ENCODE data around the gene PTPN23. TPM values are rescaled to one million over a fixed set of nuclear protein-coding genes. Genes with fewer than 3 reads are reported as not detected.

The PTPN23 gene
- total RNA-seq, 2 experiments from 2014 or later = 25.9 to 29.4 TPM

- POLR2A ChIA-PET = no interaction called here
- H3K36me3 Mint-ChIP-seq (ENCODE audit: low read depth) = no peaks in the 10 kb centered on the region
- intact Hi-C loops (cut with DNase I, micrococcal nuclease) = loop anchor here (5.0 to 10.0 kb wide), 4 partner anchors 360 to 527 kb away; partner anchors contain the start of gene MYL3 (in 1 of the 2)
- ATAC-seq (no peak), DNase-seq (no peak)
- peaks cover 9% of the 10 kb centered on the region for H3K4me1 Mint-ChIP-seq
- no peaks in the 10 kb centered on the region for H3K9me3 Mint-ChIP-seq (ENCODE audit: low read depth)
- CTCF ChIA-PET = interaction anchor here (0.5 to 0.6 kb wide), 2 partner anchors 41 to 1775 kb away, joined by 3 read pairs; no protein-coding TSS in a partner anchor
- no peak overlapping the region for H3K4me3 Mint-ChIP-seq
- no peaks in the 10 kb centered on the region for H3K27me3 Mint-ChIP-seq
- no peak overlapping the region for H3K27ac Mint-ChIP-seq
Observed at GRCh38 chr3:47374587-47374986, 6.2 kb upstream of the PTPN23 start.

- Mint-ChIP-seq H3K9me3 (ENCODE audit: low read depth) (no peaks in the 10 kb centered on the region), H3K36me3 (ENCODE audit: low read depth) (peaks cover 2% of the 10 kb centered on the region), H3K27me3 (no peaks in the 10 kb centered on the region), H3K4me1 (peaks cover 15% of the 10 kb centered on the region), H3K27ac (no peak overlapping the region), H3K4me3 (no peak overlapping the region)
- DNase-seq (no peak), ATAC-seq (no peak)
- POLR2A ChIA-PET = no interaction called here
- CTCF ChIA-PET = no interaction called here
- intact Hi-C loops (cut with DNase I, micrococcal nuclease) = loop anchor here in 1 of 2 experiments (5.0 to 10.0 kb wide), 3 partner anchors 44 to 512 kb away; partner anchors contain the start of gene MYL3
Observed at GRCh38 chr3:47376393-47376792, 4.4 kb upstream of the PTPN23 start.

- ChIA-PET CTCF (interaction anchor here (0.6 to 2.0 kb wide), 2 partner anchors 7 to 14 kb away, joined by 3 to 5 read pairs; no protein-coding TSS in a partner anchor), POLR2A (no interaction called here)
- Mint-ChIP-seq H3K36me3 (ENCODE audit: low read depth) (peaks cover 4% of the 10 kb centered on the region), H3K4me1 (peaks cover 21% of the 10 kb centered on the region), H3K27me3 (no peaks in the 10 kb centered on the region), H3K4me3 (no peak overlapping the region), H3K9me3 (ENCODE audit: low read depth) (no peaks in the 10 kb centered on the region), H3K27ac (no peak overlapping the region)
- no peak for DNase-seq
- intact Hi-C loops (cut with DNase I, micrococcal nuclease) = loop anchor here in 1 of 2 experiments (5.0 to 10.0 kb wide), 3 partner anchors 45 to 512 kb away; partner anchors contain the start of gene MYL3
- ATAC-seq = no peak
Observed at GRCh38 chr3:47377186-47377585, 3.6 kb upstream of the PTPN23 start.

GRCh38 chr3:47378869-47379268 lies 2.0 kb upstream of the PTPN23 start:
- Mint-ChIP-seq H3K27ac (no peak overlapping the region), H3K4me3 (no peak overlapping the region), H3K4me1 (peaks cover 32% of the 10 kb centered on the region), H3K36me3 (ENCODE audit: low read depth) (peaks cover 9% of the 10 kb centered on the region), H3K27me3 (no peaks in the 10 kb centered on the region), H3K9me3 (ENCODE audit: low read depth) (no peaks in the 10 kb centered on the region)
- intact Hi-C loops (cut with DNase I, micrococcal nuclease) = loop anchor here in 1 of 2 experiments (5.0 to 10.0 kb wide), 3 partner anchors 47 to 514 kb away; partner anchors contain the start of gene MYL3
- ChIA-PET CTCF (interaction anchor here (0.7 to 2.0 kb wide), 2 partner anchors 9 to 15 kb away, joined by 3 to 5 read pairs; no protein-coding TSS in a partner anchor), POLR2A (no interaction called here)
- ATAC-seq = no peak
- DNase-seq = no peak

- Mint-ChIP-seq H3K9me3 (ENCODE audit: low read depth) (no peaks in the 10 kb centered on the region), H3K4me1 (peaks cover 33% of the 10 kb centered on the region), H3K27me3 (no peaks in the 10 kb centered on the region), H3K36me3 (ENCODE audit: low read depth) (peaks cover 11% of the 10 kb centered on the region), H3K27ac (peak overlapping the region; percentile 99), H3K4me3 (peak overlapping the region; percentile 86)
- ATAC-seq (no peak), DNase-seq (no peak)
- POLR2A ChIA-PET = interaction anchor here (0.6 to 1.4 kb wide), 2 partner anchors 96 to 190 kb away, joined by 6 read pairs; partner anchors contain the start of gene KLHL18
- CTCF ChIA-PET = no interaction called here
- intact Hi-C loops (cut with DNase I, micrococcal nuclease) = loop anchor here in 1 of 2 experiments (5.0 to 10.0 kb wide), 3 partner anchors 47 to 515 kb away; partner anchors contain the start of gene MYL3
Observed at GRCh38 chr3:47379411-47379899, 1.4 kb upstream of the PTPN23 start.

- Mint-ChIP-seq H3K36me3 (ENCODE audit: low read depth) (peaks cover 12% of the 10 kb centered on the region), H3K4me1 (peaks cover 36% of the 10 kb centered on the region), H3K27ac (peak overlapping the region; percentile 99), H3K27me3 (no peaks in the 10 kb centered on the region), H3K4me3 (peak overlapping the region; percentile 86), H3K9me3 (ENCODE audit: low read depth) (no peaks in the 10 kb centered on the region)
- intact Hi-C loops (cut with DNase I, micrococcal nuclease) = loop anchor here (1.0 to 5.0 kb wide), 17 partner anchors 20 to 1177 kb away; partner anchors contain the start of genes KIF9 (in 2 of the 2), KLHL18 (in 2 of the 2), NBEAL2 (in 2 of the 2) and SETD2 (in 2 of the 2)
- ATAC-seq (no peak), DNase-seq (no peak)
- CTCF ChIA-PET = interaction anchor here (0.6 to 1.3 kb wide), 10 partner anchors 10 to 508 kb away, joined by 3 to 7 read pairs (median 3); partner anchors contain the start of gene SCAP
- POLR2A ChIA-PET = interaction anchor here (0.8 to 1.5 kb wide), 9 partner anchors 35 to 443 kb away, joined by 3 to 6 read pairs (median 3); partner anchors contain the start of genes DHX30, KLHL18, NBEAL2 and SETD2
Observed at GRCh38 chr3:47380026-47380600, 708 bp upstream of the PTPN23 start.

GRCh38 chr3:47381317-47382157 lies 716 bp downstream of the PTPN23 start:
- peak; percentile 59 for ATAC-seq
- H3K4me3 Mint-ChIP-seq = peak overlapping the region; percentile 86
- peak overlapping the region; percentile 99 for H3K27ac Mint-ChIP-seq
- no peaks in the 10 kb centered on the region for H3K9me3 Mint-ChIP-seq (ENCODE audit: low read depth)
- no peaks in the 10 kb centered on the region for H3K27me3 Mint-ChIP-seq
- H3K36me3 Mint-ChIP-seq (ENCODE audit: low read depth) = peaks cover 14% of the 10 kb centered on the region
- H3K4me1 Mint-ChIP-seq = peaks cover 43% of the 10 kb centered on the region
- intact Hi-C loops (cut with DNase I, micrococcal nuclease) = loop anchor here (1.0 to 5.0 kb wide), 10 partner anchors 132 to 1175 kb away; partner anchors contain the start of genes CCDC12 (in 2 of the 2), ALS2CL (in 1 of the 2), DHX30 (in 1 of the 2) and ELP6 (in 1 of the 2)
- CTCF ChIA-PET = interaction anchor here (0.6 to 1.0 kb wide), 3 partner anchors 18 to 218 kb away, joined by 3 to 6 read pairs (median 3); partner anchors contain the start of gene SCAP
- DNase-seq = peak; percentile 88
- POLR2A ChIA-PET = interaction anchor here (0.6 to 1.5 kb wide), 3 partner anchors 40 to 1226 kb away, joined by 3 to 4 read pairs (median 4); partner anchors contain the start of gene DHX30

- no peaks in the 10 kb centered on the region for H3K27me3 Mint-ChIP-seq
- no peaks in the 10 kb centered on the region for H3K9me3 Mint-ChIP-seq (ENCODE audit: low read depth)
- ChIA-PET CTCF (no interaction called here), POLR2A (no interaction called here)
- H3K4me1 Mint-ChIP-seq = peaks cover 42% of the 10 kb centered on the region
- no peak overlapping the region for H3K4me3 Mint-ChIP-seq
- no peak for ATAC-seq
- DNase-seq = no peak
- intact Hi-C loops (cut with DNase I, micrococcal nuclease) = loop anchor here (5.0 kb wide), 4 partner anchors 222 to 1088 kb away; partner anchors contain the start of genes ALS2CL (in 1 of the 2), CCDC12 (in 1 of the 2), NBEAL2 (in 1 of the 2) and SETD2 (in 1 of the 2)
- peaks cover 17% of the 10 kb centered on the region for H3K36me3 Mint-ChIP-seq (ENCODE audit: low read depth)
- H3K27ac Mint-ChIP-seq = no peak overlapping the region
Observed at GRCh38 chr3:47384425-47384824, 3.6 kb downstream of the PTPN23 start.

GRCh38 chr3:47385007-47385406 lies 4.2 kb downstream of the PTPN23 start:
- Mint-ChIP-seq H3K4me3 (no peak overlapping the region), H3K36me3 (ENCODE audit: low read depth) (peaks cover 17% of the 10 kb centered on the region), H3K9me3 (ENCODE audit: low read depth) (no peaks in the 10 kb centered on the region), H3K27ac (no peak overlapping the region), H3K4me1 (peaks cover 37% of the 10 kb centered on the region), H3K27me3 (no peaks in the 10 kb centered on the region)
- ATAC-seq (no peak), DNase-seq (no peak)
- intact Hi-C loops (cut with DNase I, micrococcal nuclease) = no loop called here
- POLR2A ChIA-PET = no interaction called here
- CTCF ChIA-PET = no interaction called here

- ChIA-PET POLR2A (no interaction called here), CTCF (no interaction called here)
- no peak for DNase-seq
- intact Hi-C loops (cut with DNase I, micrococcal nuclease) = no loop called here
- Mint-ChIP-seq H3K27ac (no peak overlapping the region), H3K36me3 (ENCODE audit: low read depth) (peaks cover 15% of the 10 kb centered on the region), H3K27me3 (no peaks in the 10 kb centered on the region), H3K4me1 (peaks cover 37% of the 10 kb centered on the region), H3K9me3 (ENCODE audit: low read depth) (no peaks in the 10 kb centered on the region), H3K4me3 (no peak overlapping the region)
- no peak for ATAC-seq
Observed at GRCh38 chr3:47385796-47386195, 5.0 kb downstream of the PTPN23 start.

GRCh38 chr3:47392933-47393332 lies 12.1 kb downstream of the PTPN23 start:
- ChIA-PET CTCF (interaction anchor here (1.1 kb wide), 1 partner anchor 28 kb away, joined by 6 read pairs; no protein-coding TSS in a partner anchor), POLR2A (no interaction called here)
- Mint-ChIP-seq H3K27me3 (no peaks in the 10 kb centered on the region), H3K4me1 (peaks cover 19% of the 10 kb centered on the region), H3K9me3 (ENCODE audit: low read depth) (no peaks in the 10 kb centered on the region), H3K36me3 (ENCODE audit: low read depth) (peaks cover 6% of the 10 kb centered on the region), H3K4me3 (no peak overlapping the region), H3K27ac (no peak overlapping the region)
- intact Hi-C loops (cut with DNase I, micrococcal nuclease) = no loop called here
- DNase-seq = no peak
- ATAC-seq = no peak
